DMS53 treated with DMSO at 0.1 percent for 48 hours (cell line): ENCODE data around the gene DLST.
A peak's percentile ranks its signal among the peaks of the same experiment; 100 is the strongest.
"Not testable (repeated sequence)": the region's sequence is repeated elsewhere in the genome, so short reads cannot be mapped to it uniquely, and the experiment has no call there.

Experiments
- DNase-seq: peaks from one replicate; lab custom pipeline; 2025; ENCODE audit not compliant: unreplicated experiment; lab: John Stamatoyannopoulos, UW

DLST gene

GRCh38 chr14:74917178-74917543 is 35.4 kb downstream of the DLST start:
- DNase-seq: no peak

- DNase-seq: no peak
These were observed 35.9 kb downstream of the DLST start for GRCh38 chr14:74917646-74918081.

- DNase-seq: no peak
These were observed 36.7 kb downstream of the DLST start for GRCh38 chr14:74918380-74918779.

GRCh38 chr14:74919421-74920165 is 37.9 kb downstream of the DLST start:
- no peak for DNase-seq

GRCh38 chr14:74920281-74920680 is 38.6 kb downstream of the DLST start:
- no peak for DNase-seq

GRCh38 chr14:74921053-74921620 is 39.4 kb downstream of the DLST start:
- no peak for DNase-seq

GRCh38 chr14:74921987-74922751 is 40.5 kb downstream of the DLST start:
- DNase-seq: no peak

GRCh38 chr14:74922752-74923401 is 41.2 kb downstream of the DLST start, which contains the start of gene RPS6KL1:
TSS of gene RPS6KL1 (minus strand) at chr14:74923260. CDS start at chr14:74921541, 1,719 bp downstream.
- DNase-seq: peak; percentile 66

GRCh38 chr14:74924061-74924460 is 42.3 kb downstream of the DLST start:
- no peak for DNase-seq

GRCh38 chr14:74927225-74927624 is 45.5 kb downstream of the DLST start:
- DNase-seq: no peak

- DNase-seq: no peak
These were observed 47.5 kb downstream of the DLST start for GRCh38 chr14:74929242-74929641.

GRCh38 chr14:74931744-74932143 is 50.0 kb downstream of the DLST start:
- DNase-seq: not testable (repeated sequence)

GRCh38 chr14:74932401-74932901 is 50.7 kb downstream of the DLST start:
- no peak for DNase-seq

GRCh38 chr14:74932936-74933335 is 51.2 kb downstream of the DLST start:
- DNase-seq: not testable (repeated sequence)

GRCh38 chr14:74934041-74934440 is 52.3 kb downstream of the DLST start:
- DNase-seq: no peak

- no peak for DNase-seq
These were observed 53.0 kb downstream of the DLST start for GRCh38 chr14:74934476-74935359.

- no peak for DNase-seq
These were observed 53.6 kb downstream of the DLST start for GRCh38 chr14:74935360-74935680.

GRCh38 chr14:74936151-74936550 is 54.4 kb downstream of the DLST start:
- DNase-seq: no peak

GRCh38 chr14:74936731-74937130 is 55.0 kb downstream of the DLST start:
- DNase-seq: no peak

GRCh38 chr14:74937171-74937570 is 55.5 kb downstream of the DLST start:
- no peak for DNase-seq
